Adrenal gland (tissue), 12 donors: ENCODE results near the gene AHNAK. TPM values are rescaled to one million over a fixed set of nuclear protein-coding genes. Genes with fewer than 3 reads are reported as not detected.
A peak's percentile ranks its signal among the peaks of the same experiment; 100 is the strongest.

Experiments
- DNase-seq, 7 donors: peaks; one replicate each; pipeline ENCODE4 v3.0.0-alpha.2; 2019 to 2020
- H3K27ac ChIP-seq, 5 donors: fragments of 200-600 bp; sonication (generic) in 4 of 5; 1 replicate in 3 of 5; 2 replicates in 2 of 5; pipeline versions ENCODE4 v1.5.1 to v1.8.0; 2016 to 2020; ENCODE audit warnings: mild to moderate bottlenecking in 1 of 5
- H3K27me3 ChIP-seq: fragments of 200-600 bp; 2 replicates; pipeline ENCODE4 v1.8.0; 2021
- H3K36me3 ChIP-seq, 2 donors: fragments of 200-600 bp; replicated peaks in 1 of 2; 1 replicate in 1 of 2; 2 replicates in 1 of 2; pipeline versions ENCODE4 v1.5.1 to v1.8.0; 2018 to 2022
- H3K4me1 ChIP-seq, 2 donors: fragments of 200-600 bp; replicated peaks in 1 of 2; 1 replicate in 1 of 2; 2 replicates in 1 of 2; pipeline versions ENCODE4 v1.5.1 to v1.8.0; 2018 to 2021
- H3K4me3 ChIP-seq, 4 donors: fragments of 200-600 bp; sonication (generic) in 3 of 4; one replicate each; pipeline ENCODE4 v1.5.1; 2016 to 2018
- H3K9me3 ChIP-seq, 3 donors: fragments of 200-600 bp; sonication (generic) in 1 of 3; replicated peaks in 1 of 3; 1 replicate in 2 of 3; 2 replicates in 1 of 3; pipeline versions ENCODE4 v1.5.1 to v1.8.0; 2016 to 2021
- POLR2A ChIP-seq, 2 donors: fragments of 450-650 bp; IDR thresholded peaks; one replicate each; pipeline ENCODE4 v1.6.1; 2017; ENCODE audit warnings: antibody characterized with exemption in 2 of 2, mild to moderate bottlenecking in 2 of 2, moderate library complexity in 1 of 2
- WGBS, 4 donors: extraction: QIAGEN DNeasy Blood & Tissue Kit in 2 of 4; methylation state at CpG; one replicate each; pipeline versions ENCODE4 v1.1.5 to v1.1.7; 2013 to 2017; 5-methylcytosine and 5-hydroxymethylcytosine counted together
- intact Hi-C, 2 donors: fragments of 100-400 bp; cut with DNase I; formaldehyde crosslinking; loops; one replicate each; pipeline versions ENCODE4 v1.14.1 to v1.15.0; 2022 to 2023
- polyA plus RNA-seq, 3 donors: library from polyadenylated mRNA; stranded (reverse); fragments of 200-250 nt in 2 of 3; fragments of 350-450 nt in 1 of 3; fragmentation: Illumina TruSeq in 1 of 3; extraction: RNeasy Lipid Tissue Mini Kit (QIAGEN cat#74804) in 1 of 3; gene quantifications; one replicate each; pipeline ENCODE4 v1.2.3, GENCODE V29; 2013 to 2014
- total RNA-seq, 9 donors: library from RNA; depleted of rRNA in 4 of 9; stranded (reverse); fragments of >200 nt in 4 of 9; fragments of 120-200 nt in 1 of 9; fragmentation: NEBNext Ultra II Directional in 1 of 9; extraction: Animal tissue kit (Norgen Biotek cat#: 25700) in 1 of 9; gene quantifications; one replicate each; pipeline versions ENCODE4 v1.1.0 to v1.2.4, GENCODE V29; 2013 to 2023
- TF ChIP-seq, protein P1 (sequence below), 6 experiments: fragments of 450-650 bp in 4 of 6; fragments of 200-600 bp in 2 of 6; sonication (generic) in 1 of 6; IDR thresholded peaks; 1 replicate in 5 of 6; 2 replicates in 1 of 6; pipeline versions ENCODE4 v1.5.1 to v1.8.0; 2016 to 2021; ENCODE audit warnings: antibody characterized with exemption in 6 of 6, mild to moderate bottlenecking in 2 of 6, moderate library complexity in 1 of 6
- donor health status: healthy with polysubstance abuse.
- donor health status: Bipolar disorder and iron deficiency.
- donor health status: DM: yes; HTN: yes; CAD: no.
- donor health status: DM: no; HTN: no; CAD: no.
- donor health status: DM: no; HTN: no; CAD: no.
- donor health status: DM: yes; HTN: yes; CAD: no.

Gene AHNAK
- total and polyA plus RNA-seq, 12 donors, result 32.0 to 307 (median 175) TPM

DNA sequence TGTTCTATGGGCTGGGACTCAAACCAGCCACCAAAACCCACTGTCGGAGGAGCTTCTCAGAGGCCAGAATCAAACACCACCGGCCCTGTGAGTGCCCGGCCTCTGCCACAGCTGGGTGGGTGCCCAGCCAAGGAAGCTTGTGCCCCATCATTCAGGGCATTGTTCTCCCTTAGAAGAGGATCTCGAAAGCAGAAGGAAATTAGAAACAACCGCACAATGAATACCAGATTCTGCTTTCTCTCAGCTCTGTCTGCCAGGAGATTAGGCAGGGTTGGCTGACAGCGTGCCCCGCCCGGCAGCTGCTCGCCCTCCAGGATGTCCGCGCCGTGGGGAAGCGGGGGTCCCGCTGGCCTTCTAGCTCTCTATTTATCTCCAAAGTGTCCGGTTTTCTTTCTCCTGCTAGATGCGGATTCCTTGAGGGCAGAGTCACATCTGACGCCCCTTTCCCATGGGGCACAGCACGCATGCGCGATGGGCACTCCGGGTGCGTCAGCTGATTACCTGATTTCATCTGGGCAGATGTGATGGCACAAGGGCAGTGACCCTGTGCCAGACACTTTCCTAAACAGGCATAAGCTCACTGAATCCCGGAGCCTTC lies 102.3 kb downstream of the AHNAK start:
- H3K27ac ChIP-seq, result peak overlapping the region; percentile 18 to 94 (median 68)
- intact Hi-C loops, result no loop called here
- peak; percentile 31 to 77 (median 45) for DNase-seq
- no peak for TF ChIP-seq POLR2A (IDR thresholded peaks at IDR 0.05)
- TF ChIP-seq, protein P1, sequence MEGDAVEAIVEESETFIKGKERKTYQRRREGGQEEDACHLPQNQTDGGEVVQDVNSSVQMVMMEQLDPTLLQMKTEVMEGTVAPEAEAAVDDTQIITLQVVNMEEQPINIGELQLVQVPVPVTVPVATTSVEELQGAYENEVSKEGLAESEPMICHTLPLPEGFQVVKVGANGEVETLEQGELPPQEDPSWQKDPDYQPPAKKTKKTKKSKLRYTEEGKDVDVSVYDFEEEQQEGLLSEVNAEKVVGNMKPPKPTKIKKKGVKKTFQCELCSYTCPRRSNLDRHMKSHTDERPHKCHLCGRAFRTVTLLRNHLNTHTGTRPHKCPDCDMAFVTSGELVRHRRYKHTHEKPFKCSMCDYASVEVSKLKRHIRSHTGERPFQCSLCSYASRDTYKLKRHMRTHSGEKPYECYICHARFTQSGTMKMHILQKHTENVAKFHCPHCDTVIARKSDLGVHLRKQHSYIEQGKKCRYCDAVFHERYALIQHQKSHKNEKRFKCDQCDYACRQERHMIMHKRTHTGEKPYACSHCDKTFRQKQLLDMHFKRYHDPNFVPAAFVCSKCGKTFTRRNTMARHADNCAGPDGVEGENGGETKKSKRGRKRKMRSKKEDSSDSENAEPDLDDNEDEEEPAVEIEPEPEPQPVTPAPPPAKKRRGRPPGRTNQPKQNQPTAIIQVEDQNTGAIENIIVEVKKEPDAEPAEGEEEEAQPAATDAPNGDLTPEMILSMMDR (IDR thresholded peaks at IDR 0.05), result no peak
- no peaks in the 10 kb centered on the region for H3K9me3 ChIP-seq
- 22 to 59% (median 34%) methylated on average over 20 to 23 of the region's 23 CpGs for WGBS, 4 donors
- no peaks in the 10 kb centered on the region for H3K36me3 ChIP-seq
- no peaks in the 10 kb centered on the region for H3K27me3 ChIP-seq
- peak overlapping the region in 1 of 4 donors; percentile 49 for H3K4me3 ChIP-seq
- peaks cover 0 to 22% of the 10 kb centered on the region in 2 donors for H3K4me1 ChIP-seq

DNA sequence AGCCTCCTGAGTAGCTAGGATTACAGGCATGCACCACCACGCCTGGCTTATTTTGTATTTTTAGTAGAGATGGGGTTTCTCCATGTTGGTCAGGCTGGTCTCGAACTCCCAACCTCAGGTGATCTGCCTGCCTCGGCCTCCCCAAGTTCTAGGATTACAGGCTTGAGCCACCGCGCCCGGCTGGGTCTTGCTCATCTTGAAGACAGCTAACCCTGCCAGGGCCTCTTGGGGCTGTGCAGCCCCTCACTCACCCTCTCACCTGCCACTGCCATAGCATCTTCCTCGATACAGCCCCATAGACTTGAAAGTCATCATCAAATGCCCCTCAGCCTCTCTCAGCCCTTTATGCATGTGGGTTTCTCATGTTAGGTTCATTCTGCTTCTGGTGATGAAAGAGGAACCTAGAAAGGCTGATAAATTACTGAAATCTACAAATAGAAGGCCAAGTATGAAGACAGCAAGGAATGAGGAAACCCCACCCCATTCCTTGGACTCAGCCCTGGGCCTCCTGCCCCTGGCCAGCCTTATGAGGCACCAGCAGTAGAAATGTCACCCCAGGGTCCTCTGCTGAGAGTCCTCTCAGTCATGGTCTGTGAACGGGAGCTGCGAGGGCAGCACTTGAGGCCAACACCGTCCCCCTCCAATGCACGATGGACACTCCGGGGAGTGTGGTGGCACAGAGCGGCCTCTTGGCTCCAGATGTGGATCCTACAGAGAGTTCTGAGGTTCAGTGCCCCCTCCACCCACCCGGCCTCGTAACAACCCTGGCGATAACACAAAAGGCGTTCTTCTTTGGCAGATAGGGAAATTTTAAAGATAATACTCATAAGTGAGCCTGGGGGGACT lies 103.0 kb downstream of the AHNAK start:
- intact Hi-C loops, result no loop called here
- H3K36me3 ChIP-seq, result no peaks in the 10 kb centered on the region
- H3K27ac ChIP-seq, result peak overlapping the region; percentile 18 to 94 (median 68)
- peak overlapping the region in 1 of 4 donors; percentile 49 for H3K4me3 ChIP-seq
- WGBS, 4 donors, result 65 to 79% (median 70%) methylated on average over 11 to 17 of the region's 17 CpGs
- DNase-seq, result peak in 2 of 7 donors; percentile 21 to 30
- TF ChIP-seq, protein P1 (IDR thresholded peaks at IDR 0.05), result no peak
- TF ChIP-seq POLR2A (IDR thresholded peaks at IDR 0.05), result no peak
- no peaks in the 10 kb centered on the region for H3K9me3 ChIP-seq
- no peaks in the 10 kb centered on the region for H3K27me3 ChIP-seq
- H3K4me1 ChIP-seq, result peaks cover 0 to 22% of the 10 kb centered on the region in 2 donors

- Histone ChIP-seq H3K36me3 (no peaks in the 10 kb centered on the region), H3K27ac (peak overlapping the region in 4 of 5 donors; percentile 19 to 83 (median 62)), H3K27me3 (no peaks in the 10 kb centered on the region), H3K4me3 (no peak overlapping the region), H3K9me3 (no peaks in the 10 kb centered on the region), H3K4me1 (peaks cover 0 to 17% of the 10 kb centered on the region in 2 donors)
- DNase-seq, result peak in 3 of 7 donors; percentile 20 to 58 (median 26)
- TF ChIP-seq POLR2A (IDR thresholded peaks at IDR 0.05), result no peak
- TF ChIP-seq, protein P1 (IDR thresholded peaks at IDR 0.05), result no peak
- 47 to 60% (median 51%) methylated on average over 22 to 23 of the region's 23 CpGs for WGBS, 4 donors
- intact Hi-C loops, result no loop called here
Observed at GRCh38 chr11:62439785-62440602, 106.6 kb downstream of the AHNAK start.

DNA sequence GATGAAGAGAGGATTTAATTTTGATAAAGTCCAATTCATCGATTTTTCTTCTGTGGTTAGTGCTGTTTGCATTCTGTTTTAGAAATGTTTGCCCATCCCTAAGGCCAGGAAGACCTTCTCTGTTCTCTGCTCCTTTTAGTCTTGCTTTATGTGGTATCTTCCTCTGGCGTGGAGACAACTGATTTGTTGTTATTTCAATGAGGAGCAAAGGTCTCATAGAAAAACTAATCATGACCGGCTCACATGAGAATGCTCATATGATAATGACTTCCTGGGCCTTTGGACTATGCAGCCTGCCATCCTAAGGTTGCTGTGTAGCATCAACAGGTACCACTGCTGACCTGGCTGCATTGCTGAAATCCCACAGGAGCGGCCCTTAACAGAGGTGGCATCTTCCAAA lies 108.0 kb downstream of the AHNAK start:
- no peaks in the 10 kb centered on the region for H3K9me3 ChIP-seq
- no peak overlapping the region for H3K27ac ChIP-seq
- DNase-seq, result no peak
- intact Hi-C loops, result no loop called here
- WGBS, 4 donors, result 62 to 85% (median 75%) methylated on average over 4 of the region's 4 CpGs
- peaks cover 1 to 11% of the 10 kb centered on the region in 2 donors for H3K4me1 ChIP-seq
- TF ChIP-seq, protein P1 (IDR thresholded peaks at IDR 0.05), result no peak
- no peak for TF ChIP-seq POLR2A (IDR thresholded peaks at IDR 0.05)
- no peaks in the 10 kb centered on the region for H3K27me3 ChIP-seq
- no peaks in the 10 kb centered on the region for H3K36me3 ChIP-seq
- H3K4me3 ChIP-seq, result no peak overlapping the region
